SK-N-SH (cell line): Measurements from ENCODE around the gene ZFHX3. TPM values are rescaled to one million over a fixed set of nuclear protein-coding genes. Genes with fewer than 3 reads are reported as not detected.

Experiments
- CTCF ChIA-PET: fragments of 300-600, 350-600 bp; formaldehyde crosslinking; extraction: SDS; loops from one replicate; lab custom pipeline; 2021; lab: Yijun Ruan, JAX
- POLR2A ChIA-PET: fragments of 350-600 bp; sonication (Branson Sonifier 250); formaldehyde crosslinking; extraction: SDS; loops from one replicate; lab custom pipeline; 2020; ENCODE audit warnings: antibody characterized with exemption, inconsistent platforms; lab: Yijun Ruan, JAX
- DNase-seq: peaks from one replicate; pipeline ENCODE4 v3.0.0; 2012
- H2AFZ ChIP-seq: fragments of 200-600 bp; sonication (generic); 2 replicates; pipeline ENCODE4 v1.8.1; 2016; ENCODE audit warnings: antibody characterized with exemption, mild to moderate bottlenecking, low read depth
- H3F3A ChIP-seq: fragments of 200-600 bp; sonication (generic); replicated peaks from 2 replicates; pipeline ENCODE3; 2016; ENCODE audit warnings: antibody characterized with exemption, mild to moderate bottlenecking; ENCODE audit not compliant: insufficient read depth
- H3K27ac ChIP-seq, 2 experiments: fragments of 200-500 bp in 1 of 2; fragments of 200-600 bp in 1 of 2; sonication (Bioruptor generic) in 1 of 2; sonication (generic), shearing (Covaris generic) in 1 of 2; 2 replicates each; pipeline versions ENCODE4 v1.5.1 to v1.6.1; 2014 to 2016; ENCODE audit warnings: low read depth in 2 of 2, inconsistent platforms in 1 of 2, low read length in 1 of 2, mild to moderate bottlenecking in 1 of 2, mixed read lengths in 1 of 2
- H3K27me3 ChIP-seq: fragments of 200-600 bp; sonication (generic), shearing (Covaris generic); 2 replicates; pipeline ENCODE4 v1.6.1; 2016; ENCODE audit warnings: mixed run types; ENCODE audit not compliant: insufficient read depth
- H3K36me3 ChIP-seq, 2 experiments: fragments of 200-500 bp in 1 of 2; fragments of 200-600 bp in 1 of 2; sonication (Bioruptor generic) in 1 of 2; sonication (generic) in 1 of 2; replicated peaks in 1 of 2; 2 replicates each; pipeline versions ENCODE3 to v1.5.1; 2014 to 2016; ENCODE audit warnings: low read length in 1 of 2, mild to moderate bottlenecking in 1 of 2; ENCODE audit not compliant: insufficient read depth in 2 of 2, control insufficient read depth in 1 of 2
- H3K4me1 ChIP-seq, 2 experiments: fragments of 200-500 bp in 1 of 2; fragments of 200-600 bp in 1 of 2; sonication (Bioruptor generic) in 1 of 2; sonication (generic), shearing (Covaris generic) in 1 of 2; 2 replicates each; pipeline versions ENCODE4 v1.5.1 to v1.6.1; 2014 to 2016; ENCODE audit warnings: low read depth in 1 of 2, low read length in 1 of 2, mixed run types in 1 of 2; ENCODE audit not compliant: insufficient read depth in 2 of 2, control insufficient read depth in 1 of 2
- H3K4me2 ChIP-seq: fragments of 200-600 bp; sonication (generic), shearing (Covaris generic); 2 replicates; pipeline ENCODE4 v1.6.1; 2017; ENCODE audit warnings: mixed run types
- H3K4me3 ChIP-seq, 2 experiments: fragments of 200-500 bp in 1 of 2; fragments of 200-600 bp in 1 of 2; sonication (Bioruptor generic) in 1 of 2; sonication (generic), shearing (Covaris generic) in 1 of 2; 2 replicates each; pipeline versions ENCODE4 v1.5.1 to v1.8.1; 2014 to 2016; ENCODE audit warnings: low read depth in 2 of 2, inconsistent platforms in 1 of 2, low read length in 1 of 2, mild to moderate bottlenecking in 1 of 2, mixed read lengths in 1 of 2, moderate library complexity in 1 of 2
- H3K79me2 ChIP-seq: fragments of 200-600 bp; sonication (generic); 2 replicates; pipeline ENCODE4 v1.8.1; 2017; ENCODE audit warnings: mild to moderate bottlenecking; ENCODE audit not compliant: insufficient read depth
- H3K9ac ChIP-seq: fragments of 200-600 bp; sonication (generic); 2 replicates; pipeline ENCODE4 v1.6.1; 2017; ENCODE audit warnings: mixed run types
- H3K9me2 ChIP-seq: fragments of 200-600 bp; sonication (generic); 2 replicates; pipeline ENCODE4 v1.6.1; 2017; ENCODE audit warnings: mixed run types
- H3K9me3 ChIP-seq: fragments of 200-600 bp; sonication (generic); 2 replicates; pipeline ENCODE4 v1.6.1; 2017; ENCODE audit warnings: mixed run types, mild to moderate bottlenecking, moderate library complexity
- H4K20me1 ChIP-seq: fragments of 200-600 bp; sonication (generic); 2 replicates; pipeline ENCODE4 v1.6.1; 2017; ENCODE audit warnings: mild to moderate bottlenecking, mixed run types; ENCODE audit not compliant: insufficient read depth
- CHD2 ChIP-seq: fragments of 150-350 bp; IDR thresholded peaks from 2 replicates; pipeline ENCODE4 v1.6.1; 2018; ENCODE audit warnings: low read length; ENCODE audit not compliant: partially characterized antibody
- CTCF ChIP-seq: fragments of 200-600 bp; sonication (generic); IDR thresholded peaks from 2 replicates; pipeline ENCODE4 v1.6.1; 2017; ENCODE audit warnings: antibody characterized with exemption, mild to moderate bottlenecking, moderate library complexity
- EP300 ChIP-seq, 2 experiments: IDR thresholded peaks; 2 replicates each; pipeline versions ENCODE4 v1.4.0 to v1.6.1; 2012; ENCODE audit warnings: borderline replicate concordance in 1 of 2, low read depth in 1 of 2, low read length in 1 of 2
- EZH2phosphoT487 ChIP-seq: fragments of 200-600 bp; sonication (generic); IDR thresholded peaks from 2 replicates; pipeline ENCODE4 v1.6.1; 2017; ENCODE audit warnings: low read depth, mixed run types, mild to moderate bottlenecking, antibody characterized with exemption, moderate library complexity, borderline replicate concordance
- FOSL2 ChIP-seq: IDR thresholded peaks from 2 replicates; pipeline ENCODE4 v1.4.0; 2012; ENCODE audit warnings: low read depth, mild to moderate bottlenecking, moderate library complexity, borderline replicate concordance
- GABPA ChIP-seq: IDR thresholded peaks from 2 replicates; pipeline ENCODE4 v1.4.0; 2012; ENCODE audit warnings: low read depth, mild to moderate bottlenecking
- GATA2 ChIP-seq: sonication (generic); formaldehyde crosslinking; IDR thresholded peaks from 2 replicates; pipeline ENCODE4 v1.5.0; 2020; ENCODE audit warnings: mild to moderate bottlenecking, missing genetic modification reagents
- JUND ChIP-seq: IDR thresholded peaks from 2 replicates; pipeline ENCODE4 v1.4.0; 2012
- MAX ChIP-seq: IDR thresholded peaks from 2 replicates; pipeline ENCODE4 v1.4.0; 2012; ENCODE audit warnings: low read depth
- MEF2A ChIP-seq: IDR thresholded peaks from 2 replicates; pipeline ENCODE4 v1.4.0; 2012; ENCODE audit warnings: low read depth, borderline replicate concordance
- MXI1 ChIP-seq: IDR thresholded peaks from 2 replicates; pipeline ENCODE4 v1.6.1; 2012; ENCODE audit warnings: mild to moderate bottlenecking, low read depth, low read length, improper control_type of control experiment
- NFIC ChIP-seq: IDR thresholded peaks from 2 replicates; pipeline ENCODE4 v1.4.0; 2012; ENCODE audit warnings: borderline replicate concordance
- PBX3 ChIP-seq: IDR thresholded peaks from 2 replicates; pipeline ENCODE4; 2012
- POLR2AphosphoS5 ChIP-seq: IDR thresholded peaks from 2 replicates; pipeline ENCODE4 v1.6.1; 2012; ENCODE audit warnings: low read depth, low read length
- RAD21 ChIP-seq: IDR thresholded peaks from 2 replicates; pipeline ENCODE4 v1.6.1; 2012; ENCODE audit warnings: mild to moderate bottlenecking, low read length
- RCOR1 ChIP-seq: fragments of 150-350 bp; IDR thresholded peaks from 2 replicates; pipeline ENCODE4 v1.6.1; 2017; ENCODE audit warnings: antibody characterized with exemption, low read length
- RFX5 ChIP-seq: IDR thresholded peaks from 2 replicates; pipeline ENCODE4 v1.6.1; 2012; ENCODE audit warnings: mild to moderate bottlenecking, improper control_type of control experiment, low read length
- RXRA ChIP-seq: IDR thresholded peaks from 2 replicates; pipeline ENCODE4 v1.4.0; 2012; ENCODE audit warnings: low read depth, mild to moderate bottlenecking, borderline replicate concordance
- SIN3A ChIP-seq: IDR thresholded peaks from 2 replicates; pipeline ENCODE4 v1.6.1; 2012; ENCODE audit warnings: low read depth, mild to moderate bottlenecking, low read length, moderate library complexity, borderline replicate concordance
- TCF12 ChIP-seq: IDR thresholded peaks from 2 replicates; pipeline ENCODE4 v1.4.0; 2012
- TEAD4 ChIP-seq: IDR thresholded peaks from 2 replicates; pipeline ENCODE4 v1.4.0; 2012; ENCODE audit warnings: mild to moderate bottlenecking, borderline replicate concordance; ENCODE audit not compliant: insufficient read depth
- USF1 ChIP-seq: IDR thresholded peaks from 2 replicates; pipeline ENCODE4 v1.4.0; 2012; ENCODE audit warnings: low read depth, borderline replicate concordance
- USF2 ChIP-seq: fragments of 150-350 bp; IDR thresholded peaks from 2 replicates; pipeline ENCODE4 v1.6.1; 2017; ENCODE audit warnings: antibody characterized with exemption, low read length, low read depth, borderline replicate concordance
- YY1 ChIP-seq: IDR thresholded peaks from 2 replicates; pipeline ENCODE4 v1.4.0; 2012; ENCODE audit warnings: low read depth, mild to moderate bottlenecking
- ZBTB33 ChIP-seq: IDR thresholded peaks from 2 replicates; pipeline ENCODE4 v1.4.0; 2012; ENCODE audit warnings: low read depth, borderline replicate concordance
- WGBS: methylation state at CpG from one replicate; pipeline ENCODE4 v1.1.6; 2017; ENCODE audit warnings: low lambda C conversion rate; 5-methylcytosine and 5-hydroxymethylcytosine counted together
- polyA plus RNA-seq, 3 experiments: library from polyadenylated mRNA; depleted of rRNA; stranded (reverse); fragments of >200 nt; gene quantifications; 2 replicates each; pipeline ENCODE4 v1.2.3, GENCODE V29; 2012

The ZFHX3 gene
- polyA plus RNA-seq, 1 of the 3 experiments (the other 2 are of a cell fraction) = 2.0 TPM

- Histone ChIP-seq H3K4me2 (no peak overlapping the region), H3K9ac (no peak overlapping the region), H3K79me2 (no peaks in the 10 kb centered on the region; the same call in 1 of the 2 replicates), H4K20me1 (no peaks in the 10 kb centered on the region), H3K9me3 (no peaks in the 10 kb centered on the region), H3K4me1 (peaks cover 14 to 35% of the 10 kb centered on the region in 2 experiments), H2AFZ (no peak overlapping the region)
- CTCF ChIA-PET = interaction anchor here (1.0 to 1.8 kb wide), 4 partner anchors 9 to 1210 kb away, joined by 3 to 18 read pairs (median 3); no protein-coding TSS in a partner anchor
- whole genome bisulfite sequencing = 81% methylated on average over 4 of the region's 4 CpGs
- TF ChIP-seq TCF12 (no peak), EP300 (IDR thresholded peaks at IDR 0.05; ENCODE audit: borderline replicate concordance in 1 of 2, low read depth in 1 of 2, low read length in 1 of 2) (peak in 1 of 2 experiments; percentile 61; a peak in 1 of 4 replicates), POLR2AphosphoS5 (no peak), TEAD4 (no peak), USF1 (no peak), GABPA (no peak), RCOR1 (peak; percentile 81), FOSL2 (no peak), MEF2A (no peak), CHD2 (no peak), CTCF (no peak), RXRA (no peak), USF2 (no peak), MXI1 (no peak), GATA2 (CRISPR knock-in tag) (peak; percentile 33), RFX5 (no peak), MAX (no peak), SIN3A (no peak), JUND (no peak), RAD21 (no peak), ZBTB33 (no peak), NFIC (no peak), EZH2phosphoT487 (no peak), PBX3 (no peak), YY1 (no peak)
- TF ChIP-seq, all 33 proteins: peak for 3
- Histone ChIP-seq H3K9me2 (no peaks in the 10 kb centered on the region), H3F3A (no peaks in the 10 kb centered on the region), H3K27ac (peak overlapping the region in 1 of 2 experiments; percentile 95; a peak in 2 of 4 replicates), H3K36me3 (peaks cover 11 to 20% of the 10 kb centered on the region in 2 experiments), H3K27me3 (no peaks in the 10 kb centered on the region), H3K4me3 (no peak overlapping the region)
- POLR2A ChIA-PET = interaction anchor here (1.4 kb wide), 1 partner anchor 9 kb away, joined by 4 read pairs; no protein-coding TSS in a partner anchor
- peak; percentile 60 for DNase-seq
These were observed 223.9 kb downstream of the ZFHX3 start for GRCh38 chr16:72824027-72824426.
